ENCODE measurements around the gene TDRD1.

TDRD1 gene

GRCh38 chr10:114234132-114234531 is 55.0 kb downstream of the TDRD1 start:
- no peak for DNase-seq

DNA sequence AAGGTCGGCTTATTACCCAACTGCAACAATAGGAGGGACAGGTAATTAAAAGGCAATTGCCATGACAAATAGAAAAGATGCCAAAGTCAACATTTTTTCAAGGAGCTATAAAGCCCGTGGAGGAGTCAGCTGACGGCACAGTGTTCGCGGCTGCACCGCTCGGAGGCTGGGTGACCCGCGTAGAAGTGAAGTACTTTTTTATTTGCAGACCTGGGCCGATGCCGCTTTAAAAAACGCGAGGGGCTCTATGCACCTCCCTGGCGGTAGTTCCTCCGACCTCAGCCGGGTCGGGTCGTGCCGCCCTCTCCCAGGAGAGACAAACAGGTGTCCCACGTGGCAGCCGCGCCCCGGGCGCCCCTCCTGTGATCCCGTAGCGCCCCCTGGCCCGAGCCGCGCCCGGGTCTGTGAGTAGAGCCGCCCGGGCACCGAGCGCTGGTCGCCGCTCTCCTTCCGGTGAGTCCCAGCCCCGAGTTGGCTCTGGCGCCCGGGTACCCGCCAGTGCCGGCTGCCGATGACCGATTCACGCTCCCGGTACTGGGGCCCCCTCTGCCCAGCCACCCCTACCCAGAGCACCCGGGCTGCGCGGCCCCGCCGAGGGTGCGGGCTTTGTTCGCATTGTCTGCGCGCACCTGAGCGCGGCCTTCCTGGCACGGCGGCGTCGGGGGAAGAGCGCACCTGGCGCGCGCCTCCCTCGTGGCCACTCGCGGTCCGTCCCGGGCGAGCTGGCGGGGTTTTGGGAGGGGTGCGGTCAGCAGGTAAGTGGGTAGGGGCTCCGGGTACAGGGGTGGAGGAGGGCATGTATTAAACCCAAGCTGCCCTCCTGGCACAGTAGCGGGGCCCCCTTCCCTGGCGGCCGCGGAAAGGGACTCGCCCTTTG is 60.2 kb downstream of the TDRD1 start, which contains the start of gene VWA2:
VWA2 (plus strand) TSS at position 138 of the 877 bp plus-strand sequence. CDS start 9,460 bp downstream, outside the sequence.
- no peak for DNase-seq

- no peak for DNase-seq
These were observed 60.8 kb downstream of the TDRD1 start for GRCh38 chr10:114239994-114240345.

DNA sequence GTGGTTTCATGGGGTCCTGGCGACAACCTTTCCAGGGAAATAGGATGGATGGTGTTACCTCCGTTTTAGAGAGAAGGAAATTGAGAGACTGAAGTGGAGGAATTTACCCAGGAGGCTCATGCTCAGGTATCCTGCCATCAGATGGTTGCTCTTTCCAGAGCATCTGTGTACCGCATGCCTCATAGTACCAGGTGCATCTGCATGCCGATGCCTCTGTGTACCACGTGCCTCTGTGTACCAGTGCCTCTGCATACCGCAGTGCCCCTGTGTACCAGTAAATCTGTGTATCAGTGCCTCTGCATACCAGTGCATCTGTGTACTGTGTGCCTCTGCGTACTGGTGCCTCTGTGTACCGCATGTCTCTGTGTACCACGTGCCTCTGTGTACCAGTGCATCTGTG is 63.1 kb downstream of the TDRD1 start:
- no peak for DNase-seq

DNA sequence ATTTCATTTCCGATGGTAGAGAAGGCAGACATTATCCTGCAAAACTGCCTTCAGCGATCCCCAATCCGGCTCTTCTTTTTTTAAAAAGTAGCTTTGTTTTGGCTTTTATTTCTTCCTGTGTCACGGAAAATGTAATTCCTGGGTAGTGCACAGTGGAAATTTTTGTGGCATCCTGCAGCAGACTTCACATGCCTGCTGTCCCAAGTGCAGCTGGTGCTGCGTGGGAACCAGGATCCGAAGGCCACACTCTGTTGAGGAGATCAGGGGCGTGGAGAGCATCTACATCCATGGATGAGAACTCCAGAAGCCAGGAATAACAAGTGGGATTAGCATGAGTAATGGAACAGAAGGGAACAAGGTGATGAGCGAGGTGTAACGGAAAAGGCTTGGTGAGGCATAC is 64.5 kb downstream of the TDRD1 start:
- DNase-seq, result no peak

DNA sequence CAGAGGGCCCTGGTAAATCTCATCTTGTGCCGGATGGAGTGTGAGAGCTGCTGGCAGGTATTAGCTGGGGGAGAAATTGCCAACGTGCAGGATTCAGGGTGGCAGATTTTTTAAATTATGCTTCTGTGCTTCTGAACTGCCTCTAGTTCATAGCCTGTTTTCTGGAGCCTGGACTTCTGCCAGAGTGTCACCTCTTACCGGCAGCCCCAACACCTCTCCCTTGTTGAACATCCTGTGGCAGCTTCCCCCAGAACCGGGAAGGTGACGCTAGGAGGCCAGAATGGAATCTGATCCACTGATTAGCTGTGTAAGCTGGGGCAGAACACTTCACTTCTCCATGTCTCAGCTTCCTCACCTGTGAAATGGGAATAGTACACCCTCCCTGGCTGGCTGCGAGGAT is 65.0 kb downstream of the TDRD1 start:
- DNase-seq, result no peak

DNA sequence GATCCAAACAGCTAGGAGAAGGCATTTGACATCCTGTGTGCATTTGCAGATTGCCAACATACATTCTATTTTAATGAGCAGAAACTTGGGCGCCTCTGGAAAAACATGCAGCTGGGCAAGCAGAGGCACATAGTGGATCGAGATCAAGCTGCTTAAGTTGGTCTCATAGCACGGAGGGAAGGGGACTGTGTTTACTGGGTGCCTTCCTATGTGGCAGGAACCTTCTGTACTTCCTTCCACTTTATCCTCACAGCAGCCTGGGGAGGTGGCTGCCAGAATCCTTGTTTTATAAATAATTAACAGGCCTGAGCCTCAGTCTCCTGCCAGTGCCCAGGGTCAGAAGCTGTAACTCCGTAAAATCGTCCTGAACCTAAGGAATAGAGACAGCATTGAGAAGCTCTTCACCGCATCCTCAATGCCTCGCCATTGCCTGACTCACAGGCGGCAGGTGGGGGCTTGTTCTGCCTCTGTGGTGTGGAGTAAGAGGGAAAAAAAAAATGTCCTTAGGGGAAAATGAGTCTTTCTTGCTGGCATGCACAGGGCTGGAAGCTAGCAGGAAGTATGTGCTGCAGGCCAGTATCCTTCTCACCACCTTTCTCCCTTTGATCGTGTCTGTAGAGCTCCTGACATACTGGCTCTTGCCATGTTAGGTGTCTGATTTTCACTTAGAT is 66.1 kb downstream of the TDRD1 start:
- no peak for DNase-seq

DNA sequence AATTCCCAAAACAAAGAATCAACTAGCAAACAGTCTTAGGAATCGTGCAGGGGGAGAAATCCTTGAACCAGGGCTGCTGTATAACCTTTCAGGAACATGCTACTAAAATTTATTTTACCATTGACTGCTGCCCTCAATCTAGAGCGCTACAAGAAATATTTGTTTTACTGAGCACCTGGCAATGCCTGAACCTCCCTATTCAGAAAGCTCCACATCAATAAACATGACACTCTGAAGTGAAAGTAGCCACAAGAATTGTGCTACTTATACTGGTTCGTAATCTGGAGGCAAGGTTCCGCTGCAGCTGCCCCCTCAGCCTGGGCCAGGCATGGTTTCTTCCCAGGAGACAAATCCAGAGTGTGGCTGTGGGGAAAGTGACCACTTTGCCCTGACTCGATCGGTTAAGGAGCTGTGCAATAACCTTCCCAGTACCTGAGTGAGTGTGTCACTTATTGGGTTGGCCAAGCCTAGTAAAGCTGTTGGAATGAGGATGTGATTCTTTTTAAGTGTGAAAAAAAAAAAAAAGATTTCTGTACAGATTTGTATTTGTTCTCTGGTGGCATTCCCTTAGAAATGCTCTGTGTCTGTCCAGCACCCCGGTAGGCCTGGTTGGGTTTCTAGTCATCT is 67.6 kb downstream of the TDRD1 start:
- DNase-seq, result no peak

DNA sequence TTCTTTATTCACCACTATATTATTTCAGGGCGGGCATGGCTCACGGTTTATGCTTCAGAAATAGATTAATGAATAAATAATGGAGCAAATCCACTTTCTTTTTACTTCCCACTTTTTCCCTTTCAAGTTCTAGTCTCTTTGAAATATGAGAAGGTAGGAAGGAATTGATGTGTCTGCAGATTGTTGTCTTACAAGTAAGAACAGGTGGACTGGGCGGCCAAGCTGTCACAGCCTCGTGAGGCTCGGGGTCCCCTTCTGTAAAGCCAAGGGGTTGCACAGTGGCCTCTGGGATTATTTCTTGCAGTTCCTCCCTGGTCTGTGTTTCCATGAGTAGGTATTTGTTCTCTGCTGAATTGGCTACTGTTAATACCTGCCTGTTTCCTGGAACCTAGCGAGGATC is 71.1 kb downstream of the TDRD1 start:
- no peak for DNase-seq

DNA sequence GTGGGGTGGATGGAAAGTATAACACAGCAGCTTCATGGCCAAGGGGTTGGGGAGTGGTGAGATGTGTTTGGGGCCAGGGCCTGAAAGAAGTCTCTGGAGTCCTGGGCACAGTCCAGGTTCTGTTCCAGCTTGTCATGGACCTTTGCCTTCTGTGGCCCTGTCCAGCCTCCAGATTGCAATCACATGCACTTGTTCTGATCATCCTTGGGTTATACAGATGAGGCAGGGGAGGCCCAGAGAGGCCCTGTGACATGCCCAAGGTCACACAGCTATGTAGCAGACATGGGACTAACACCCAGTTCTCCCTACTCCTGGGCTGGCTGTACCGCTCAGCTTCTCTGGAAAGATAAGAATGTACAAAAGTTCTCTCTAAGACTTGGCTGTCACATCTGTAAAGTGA is 71.6 kb downstream of the TDRD1 start:
- no peak for DNase-seq

DNA sequence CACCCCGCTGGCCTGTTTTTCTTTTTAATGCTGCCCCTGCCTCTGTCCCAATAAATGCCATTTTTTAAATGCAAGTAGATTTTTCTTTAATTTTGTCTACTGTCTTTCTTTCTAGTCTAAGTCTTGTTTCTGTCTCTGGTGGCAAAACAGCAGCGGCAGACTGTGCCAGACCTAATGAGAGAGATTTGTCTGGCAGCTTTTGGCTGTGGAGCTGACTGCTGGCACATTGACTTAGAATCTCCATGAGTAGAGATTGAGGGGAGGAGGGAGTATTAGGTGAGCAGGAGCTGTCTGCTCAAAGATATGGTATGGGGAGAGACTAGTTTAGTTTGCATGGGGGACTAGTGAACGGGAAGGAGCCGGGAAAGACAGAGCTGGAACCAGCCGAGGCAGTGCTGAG is 72.9 kb downstream of the TDRD1 start:
- DNase-seq, result no peak

DNA sequence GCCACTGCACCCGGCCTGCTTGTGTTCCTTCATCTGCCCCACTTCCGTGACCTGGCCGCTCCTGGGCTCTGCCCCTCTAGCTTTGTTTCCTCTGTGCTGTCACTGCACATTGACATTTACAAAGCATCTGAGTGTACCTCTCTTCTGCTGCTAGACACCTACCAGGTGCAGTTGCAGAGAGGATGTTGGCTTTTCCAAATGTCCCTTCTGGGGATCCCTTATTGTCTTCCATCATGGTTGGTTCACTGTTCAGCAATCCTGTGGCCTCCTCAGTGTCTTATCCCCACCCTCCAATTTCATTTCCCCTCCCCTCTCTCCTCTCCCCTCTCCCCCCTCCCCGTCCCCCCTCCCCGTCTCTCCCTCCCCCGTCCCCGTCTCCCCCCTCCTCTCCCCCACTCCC is 73.7 kb downstream of the TDRD1 start:
- no peak for DNase-seq

DNA sequence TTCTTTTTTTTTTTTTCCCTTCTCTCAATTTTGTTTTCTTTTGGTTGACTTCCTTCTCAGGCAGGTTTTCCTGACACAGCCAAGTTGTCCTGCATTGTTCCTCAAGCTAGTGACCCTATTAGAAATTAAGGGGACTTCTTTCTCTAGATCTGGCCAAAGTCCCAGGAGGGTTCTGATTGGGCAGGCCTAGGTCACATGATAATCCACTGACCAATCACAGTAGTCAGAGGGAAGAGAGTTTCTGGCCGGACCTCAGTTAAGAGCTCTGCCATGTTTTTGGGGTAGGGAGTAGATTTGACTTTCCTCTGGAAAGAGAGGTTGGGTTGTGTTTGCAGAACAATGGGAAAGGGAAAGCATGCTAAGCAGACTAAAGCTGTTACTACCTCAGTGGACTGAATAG is 76.1 kb downstream of the TDRD1 start:
- DNase-seq, result no peak

GRCh38 chr10:114256008-114256765 is 77.0 kb downstream of the TDRD1 start:
- no peak for DNase-seq

- DNase-seq, result no peak
These were observed 77.7 kb downstream of the TDRD1 start for GRCh38 chr10:114256822-114257221.

- DNase-seq, result no peak
These were observed 78.3 kb downstream of the TDRD1 start for GRCh38 chr10:114257498-114257897.

DNA sequence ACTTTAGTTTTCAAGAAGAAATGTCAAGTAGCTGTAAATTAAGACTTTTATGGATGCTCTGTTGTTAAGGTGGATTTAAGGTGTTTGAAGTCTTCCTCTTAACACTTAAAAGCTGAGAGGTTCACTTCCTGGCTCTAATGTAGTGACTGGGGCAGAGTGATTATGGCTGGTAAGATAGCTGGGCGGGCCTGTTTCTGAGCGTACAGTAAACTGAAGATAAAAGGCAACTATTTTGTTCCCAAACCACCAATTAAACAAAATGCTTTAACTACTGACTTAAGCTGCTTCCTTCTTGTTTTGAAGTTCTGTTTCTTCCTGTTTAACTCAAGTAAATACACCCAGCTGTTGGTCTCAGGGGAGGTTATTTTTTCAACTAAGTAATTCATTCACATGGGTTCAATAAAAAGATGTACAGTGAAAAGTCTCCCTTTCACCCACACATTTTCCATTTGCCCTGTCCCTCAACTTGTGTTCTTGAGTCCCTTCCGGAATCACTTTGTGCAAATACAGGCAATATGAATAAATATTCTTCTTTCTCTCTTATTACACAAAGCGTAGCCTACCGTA is 79.2 kb downstream of the TDRD1 start:
- DNase-seq, result no peak

DNA sequence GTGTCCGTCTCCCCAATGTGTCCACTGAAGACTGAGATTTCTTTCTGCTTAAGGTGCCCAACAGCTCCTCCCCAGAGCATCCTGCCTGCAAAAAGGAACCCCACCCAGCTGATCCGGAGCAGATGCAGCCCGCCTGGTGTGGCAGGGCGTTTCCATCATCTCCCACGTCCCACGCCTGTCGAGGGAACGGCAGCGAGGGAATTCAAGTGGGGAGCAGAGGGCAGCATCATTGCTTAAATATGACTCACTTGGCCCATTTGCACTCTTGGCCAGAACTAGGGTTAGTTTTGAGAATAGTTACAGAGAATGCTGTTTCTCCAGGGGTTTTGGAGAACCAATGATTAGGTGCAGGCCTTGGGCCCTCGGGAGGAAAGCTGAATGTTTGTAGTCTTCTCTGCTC is 80.7 kb downstream of the TDRD1 start:
- no peak for DNase-seq

DNA sequence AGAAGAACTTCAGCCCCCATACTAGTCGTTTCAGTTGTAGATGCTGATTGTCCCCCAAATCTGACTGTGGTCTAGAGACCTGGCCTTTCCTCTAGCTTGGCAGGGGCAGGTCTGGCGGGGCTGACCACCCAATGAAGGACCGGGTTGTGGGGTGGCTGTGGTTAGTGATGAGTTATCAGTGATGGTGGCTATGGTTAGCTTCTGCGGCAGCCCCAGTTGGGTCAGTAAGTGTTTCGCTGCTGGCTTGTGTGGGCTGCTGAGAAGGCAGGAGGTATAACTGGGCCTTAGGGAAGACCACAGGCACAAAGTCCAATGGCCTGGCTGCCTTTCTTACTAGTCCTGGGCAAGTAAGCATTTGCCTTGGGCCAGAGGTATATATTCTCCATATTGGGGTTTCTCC is 81.2 kb downstream of the TDRD1 start:
- no peak for DNase-seq

DNA sequence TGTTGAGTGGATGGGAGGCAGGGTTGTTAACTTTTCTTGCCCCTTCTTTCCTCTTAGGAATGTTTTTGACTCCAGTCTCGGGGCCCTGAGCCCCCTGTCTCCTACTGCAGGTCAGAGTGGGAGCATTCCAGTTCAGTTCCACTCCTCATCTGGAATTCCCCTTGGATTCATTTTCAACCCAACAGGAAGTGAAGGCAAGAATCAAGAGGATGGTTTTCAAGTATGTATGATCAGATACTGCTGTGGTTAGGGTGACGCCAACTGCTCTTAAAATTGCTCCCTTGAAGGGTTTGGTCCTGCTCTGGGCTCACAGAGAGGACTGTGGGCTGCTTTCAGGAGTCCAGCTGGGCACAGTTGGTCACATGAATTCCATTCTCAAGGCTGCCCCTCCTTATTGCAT is 81.9 kb downstream of the TDRD1 start:
- no peak for DNase-seq

- no peak for DNase-seq
These were observed 83.3 kb downstream of the TDRD1 start for GRCh38 chr10:114262496-114262895.

DNA sequence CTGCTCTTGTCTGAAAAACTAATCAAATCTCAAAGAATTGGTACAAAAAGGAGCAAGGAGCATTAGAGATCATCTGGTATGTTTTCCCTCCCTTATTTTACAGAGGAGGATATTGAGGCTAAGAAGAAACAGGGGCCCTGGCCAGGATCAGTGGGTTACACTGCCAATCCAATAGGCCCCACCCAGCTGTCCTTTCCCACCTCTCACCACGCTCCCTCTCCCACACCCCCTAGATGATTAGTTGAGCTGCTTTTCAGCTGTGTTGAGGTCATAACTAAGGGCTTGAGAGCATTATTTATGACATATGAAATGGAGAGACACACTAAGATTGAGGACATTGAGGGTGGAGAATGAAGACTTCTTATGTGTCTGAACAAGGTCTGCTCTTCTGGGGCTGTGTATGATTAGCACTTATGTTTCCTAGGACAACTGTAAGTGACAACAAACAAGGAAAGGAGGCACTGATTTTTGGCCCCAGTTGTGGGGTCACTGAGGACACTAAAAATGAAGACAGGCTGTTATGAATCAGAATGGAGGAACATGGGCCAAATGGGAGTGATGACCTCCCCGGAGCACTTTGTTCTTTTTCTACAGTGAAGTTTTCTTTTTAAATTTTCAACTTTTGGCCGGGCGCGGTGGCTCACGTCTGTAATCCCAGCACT is 86.4 kb downstream of the TDRD1 start:
- no peak for DNase-seq
